HUES6 (cell line): ENCODE results near the gene SCRG1.

ENCODE experiments used
- H3K27ac ChIP-seq: 2 replicates; pipeline ENCODE4 v1.7.0; 2013; ENCODE audit warnings: low read depth, mild to moderate bottlenecking, low read length, inconsistent platforms
- H3K27me3 ChIP-seq: 2 replicates; pipeline ENCODE4 v1.6.1; 2013; ENCODE audit warnings: low read length; ENCODE audit not compliant: control insufficient read depth, insufficient read depth
- H3K36me3 ChIP-seq: 2 replicates; pipeline ENCODE4 v1.6.1; 2013; ENCODE audit warnings: low read length; ENCODE audit not compliant: control insufficient read depth, insufficient read depth
- H3K4me1 ChIP-seq: 2 replicates; pipeline ENCODE4 v1.6.1; 2013; ENCODE audit warnings: low read length; ENCODE audit not compliant: control insufficient read depth, insufficient read depth
- H3K4me3 ChIP-seq: 2 replicates; pipeline ENCODE4 v1.5.1; 2013; ENCODE audit warnings: low read depth, low read length
- H3K9ac ChIP-seq: one replicate; pipeline ENCODE4 v1.6.1; 2013; ENCODE audit warnings: mild to moderate bottlenecking, low read length
- H3K9me3 ChIP-seq: 2 replicates; pipeline ENCODE4 v1.6.1; 2013; ENCODE audit warnings: low read depth, low read length; ENCODE audit not compliant: control insufficient read depth, insufficient read depth

SCRG1 gene

DNA sequence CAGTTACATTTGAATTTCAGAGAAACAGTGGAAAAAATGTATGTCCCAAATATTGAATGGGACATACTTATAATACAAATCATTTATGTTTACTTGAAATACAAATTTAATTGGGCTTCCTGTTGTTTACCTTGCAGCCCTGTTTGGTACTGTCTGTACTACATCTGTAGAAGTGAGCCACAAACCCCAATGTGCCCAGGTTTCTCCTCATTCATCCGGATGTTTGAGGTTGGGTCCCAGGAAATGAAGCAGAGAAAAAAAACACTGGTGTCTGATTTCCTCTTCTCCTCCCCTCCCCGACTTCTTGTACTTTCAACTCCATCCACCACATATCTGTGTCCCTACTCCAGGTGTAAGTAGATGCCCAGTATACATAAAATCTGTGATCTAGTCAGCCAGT, 27.1 kb upstream of the SCRG1 start:
- Histone ChIP-seq H3K9me3 (no peaks in the 10 kb centered on the region), H3K27ac (no peak overlapping the region), H3K4me3 (no peak overlapping the region), H3K27me3 (no peaks in the 10 kb centered on the region), H3K36me3 (no peaks in the 10 kb centered on the region), H3K4me1 (no peaks in the 10 kb centered on the region), H3K9ac (no peak overlapping the region)

- Histone ChIP-seq H3K36me3 (no peaks in the 10 kb centered on the region), H3K27ac (no peak overlapping the region), H3K4me1 (no peaks in the 10 kb centered on the region), H3K9ac (no peak overlapping the region), H3K27me3 (no peaks in the 10 kb centered on the region), H3K4me3 (no peak overlapping the region), H3K9me3 (no peaks in the 10 kb centered on the region)
Observed at GRCh38 chr4:173424899-173425805, 26.2 kb upstream of the SCRG1 start.

GRCh38 chr4:173420801-173421200, 21.9 kb upstream of the SCRG1 start:
- no peaks in the 10 kb centered on the region for H3K9me3 ChIP-seq
- no peaks in the 10 kb centered on the region for H3K4me1 ChIP-seq
- no peaks in the 10 kb centered on the region for H3K36me3 ChIP-seq
- no peak overlapping the region for H3K9ac ChIP-seq
- no peak overlapping the region for H3K4me3 ChIP-seq
- no peak overlapping the region for H3K27ac ChIP-seq
- H3K27me3 ChIP-seq: no peaks in the 10 kb centered on the region

DNA sequence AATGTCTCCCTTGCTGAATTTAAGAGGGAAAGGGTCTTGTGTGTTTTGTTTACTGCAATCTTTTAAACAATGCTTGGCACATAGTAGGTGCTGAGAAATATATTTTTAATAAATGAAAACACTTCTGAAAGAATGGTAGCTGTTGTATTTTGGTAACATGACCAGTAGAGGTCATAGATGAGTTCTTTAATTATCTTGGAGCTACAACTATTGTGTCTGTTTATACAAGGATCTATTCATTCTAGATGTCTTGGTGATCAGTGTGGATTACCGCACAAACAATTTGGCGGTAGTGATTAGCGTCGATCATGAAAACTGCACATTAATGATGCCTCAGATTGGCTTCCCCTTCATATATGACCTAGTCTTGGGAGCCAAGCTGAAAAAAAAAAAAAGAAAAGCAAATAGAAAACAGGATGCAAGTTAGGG, 21.4 kb upstream of the SCRG1 start:
- Histone ChIP-seq H3K9ac (no peak overlapping the region), H3K27me3 (no peaks in the 10 kb centered on the region), H3K4me3 (no peak overlapping the region), H3K4me1 (no peaks in the 10 kb centered on the region), H3K9me3 (no peaks in the 10 kb centered on the region), H3K36me3 (no peaks in the 10 kb centered on the region), H3K27ac (no peak overlapping the region)

- Histone ChIP-seq H3K27me3 (no peaks in the 10 kb centered on the region), H3K36me3 (no peaks in the 10 kb centered on the region), H3K4me3 (no peak overlapping the region), H3K9me3 (no peaks in the 10 kb centered on the region), H3K9ac (no peak overlapping the region), H3K4me1 (no peaks in the 10 kb centered on the region), H3K27ac (no peak overlapping the region)
Observed at GRCh38 chr4:173418639-173419038, 19.7 kb upstream of the SCRG1 start.

- H3K9me3 ChIP-seq: no peaks in the 10 kb centered on the region
- H3K4me3 ChIP-seq: no peak overlapping the region
- H3K9ac ChIP-seq: no peak overlapping the region
- H3K4me1 ChIP-seq: no peaks in the 10 kb centered on the region
- no peaks in the 10 kb centered on the region for H3K36me3 ChIP-seq
- no peak overlapping the region for H3K27ac ChIP-seq
- H3K27me3 ChIP-seq: no peaks in the 10 kb centered on the region
Observed at GRCh38 chr4:173417833-173418232, 18.9 kb upstream of the SCRG1 start.

DNA sequence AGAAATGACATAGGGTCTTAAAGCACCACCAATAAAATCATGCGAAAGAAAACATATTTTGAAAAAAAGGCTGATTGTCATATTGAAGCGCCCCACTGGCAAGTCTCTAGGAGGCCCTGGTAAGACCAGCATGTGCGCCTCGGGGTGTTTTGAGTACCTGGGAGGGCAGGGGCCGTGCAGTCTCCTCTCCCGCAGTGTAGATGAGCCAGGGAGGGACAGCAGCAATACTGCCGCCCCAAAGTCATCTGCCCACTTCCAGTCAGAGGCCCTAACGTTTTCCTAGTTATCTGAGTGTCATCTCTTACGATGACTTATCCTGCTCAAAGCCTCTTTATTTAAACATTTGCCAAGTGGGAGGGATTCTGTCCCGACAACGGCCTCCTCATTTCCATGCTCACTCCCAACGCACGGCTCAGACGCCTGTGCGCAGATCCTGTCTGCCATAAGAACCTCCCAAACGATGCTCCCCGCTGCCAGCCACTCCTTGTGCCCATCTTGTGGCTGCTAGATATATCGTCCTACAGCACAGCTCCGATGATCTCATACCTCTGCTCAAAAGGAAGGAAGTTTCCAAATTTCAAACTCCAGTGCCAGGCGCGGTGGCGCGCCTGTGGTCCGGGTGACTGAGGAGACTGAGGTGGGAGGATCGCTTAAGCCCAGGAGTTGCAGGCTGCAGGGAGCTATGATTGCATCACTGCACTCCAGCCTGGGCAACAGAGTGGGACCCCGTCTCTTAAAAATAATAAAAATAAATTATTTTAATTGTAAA, 17.2 kb upstream of the SCRG1 start:
- Histone ChIP-seq H3K36me3 (no peaks in the 10 kb centered on the region), H3K4me1 (no peaks in the 10 kb centered on the region), H3K9me3 (no peaks in the 10 kb centered on the region), H3K27ac (no peak overlapping the region), H3K9ac (no peak overlapping the region), H3K4me3 (no peak overlapping the region), H3K27me3 (no peaks in the 10 kb centered on the region)

DNA sequence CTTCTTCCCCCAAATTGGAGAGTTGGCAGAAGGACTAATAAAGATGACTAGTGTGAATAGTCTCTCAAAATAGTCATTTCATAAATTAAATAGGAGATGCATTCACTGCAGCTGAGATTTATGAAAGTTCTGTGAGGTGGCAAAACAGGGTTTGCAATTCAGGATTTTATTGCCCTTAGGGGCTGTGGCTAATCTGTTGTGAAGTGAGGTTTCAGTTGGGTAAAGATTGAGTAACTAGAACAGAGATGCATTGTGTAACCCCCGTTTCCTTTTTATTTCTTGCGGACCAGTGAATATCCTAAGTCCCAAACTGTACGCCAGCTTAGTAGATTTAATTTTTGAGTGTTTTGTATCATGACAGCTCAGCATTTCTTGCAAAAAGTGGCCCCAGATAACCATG, 16.2 kb upstream of the SCRG1 start:
- no peaks in the 10 kb centered on the region for H3K27me3 ChIP-seq
- H3K4me3 ChIP-seq: no peak overlapping the region
- H3K9ac ChIP-seq: no peak overlapping the region
- H3K36me3 ChIP-seq: no peaks in the 10 kb centered on the region
- no peak overlapping the region for H3K27ac ChIP-seq
- H3K4me1 ChIP-seq: no peaks in the 10 kb centered on the region
- H3K9me3 ChIP-seq: no peaks in the 10 kb centered on the region

- Histone ChIP-seq H3K27me3 (no peaks in the 10 kb centered on the region), H3K9ac (no peak overlapping the region), H3K36me3 (no peaks in the 10 kb centered on the region), H3K4me1 (no peaks in the 10 kb centered on the region), H3K9me3 (no peaks in the 10 kb centered on the region), H3K4me3 (no peak overlapping the region), H3K27ac (no peak overlapping the region)
Observed at GRCh38 chr4:173414456-173414855, 15.5 kb upstream of the SCRG1 start.

DNA sequence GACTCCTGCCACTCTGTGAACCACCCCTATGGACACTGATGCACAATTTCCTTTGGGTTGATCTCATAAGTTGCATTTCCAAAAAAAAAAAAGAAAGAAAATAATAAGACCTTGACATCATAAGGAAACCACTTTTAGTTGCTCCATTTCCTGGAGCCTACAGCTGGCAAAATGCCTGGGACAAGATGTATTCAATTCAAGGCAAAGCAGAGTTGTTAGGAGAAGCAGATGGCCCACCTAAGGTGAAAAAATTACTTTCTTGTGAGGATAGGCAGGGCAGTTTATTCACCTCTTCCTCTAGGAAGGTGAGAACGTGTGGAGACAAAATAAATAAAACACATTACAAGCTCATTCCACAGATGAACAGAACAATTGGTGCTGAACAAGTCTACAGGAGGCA, 14.1 kb upstream of the SCRG1 start:
- H3K27ac ChIP-seq: no peak overlapping the region
- no peaks in the 10 kb centered on the region for H3K27me3 ChIP-seq
- no peaks in the 10 kb centered on the region for H3K4me1 ChIP-seq
- no peak overlapping the region for H3K9ac ChIP-seq
- H3K4me3 ChIP-seq: no peak overlapping the region
- H3K36me3 ChIP-seq: no peaks in the 10 kb centered on the region
- H3K9me3 ChIP-seq: no peaks in the 10 kb centered on the region

DNA sequence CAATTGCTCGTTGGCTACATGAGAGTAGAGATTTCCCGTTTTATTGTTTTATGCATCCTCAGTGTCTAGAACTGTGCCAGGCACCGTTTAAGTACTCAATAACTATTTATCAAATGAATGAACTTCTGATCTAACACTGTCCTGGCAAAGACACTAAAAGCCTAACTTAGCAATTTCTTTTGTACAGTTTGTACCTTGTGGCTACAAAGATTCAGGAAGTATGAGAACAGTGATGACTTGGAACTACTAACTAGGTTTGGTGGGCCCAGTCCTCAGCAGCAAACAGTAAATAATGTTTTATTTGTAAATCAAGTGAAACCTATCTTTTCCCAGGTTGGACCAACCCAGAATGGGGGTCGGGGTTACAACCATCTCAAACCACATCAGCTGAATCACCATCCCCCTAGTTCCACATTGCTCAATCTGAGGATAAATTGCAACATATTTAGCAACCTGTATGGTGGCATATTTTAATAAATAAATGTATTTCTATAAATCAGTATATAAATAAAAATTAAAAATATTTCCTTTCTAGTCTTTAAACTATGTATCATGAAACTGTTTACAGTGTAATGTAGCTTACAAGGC, 12.3 kb upstream of the SCRG1 start:
- H3K4me1 ChIP-seq: no peaks in the 10 kb centered on the region
- no peaks in the 10 kb centered on the region for H3K36me3 ChIP-seq
- H3K9ac ChIP-seq: no peak overlapping the region
- H3K9me3 ChIP-seq: no peaks in the 10 kb centered on the region
- H3K4me3 ChIP-seq: no peak overlapping the region
- no peaks in the 10 kb centered on the region for H3K27me3 ChIP-seq
- no peak overlapping the region for H3K27ac ChIP-seq
